ENCODE measurements around the gene C11orf97.
"Not testable (repeated sequence)": the region's sequence is repeated elsewhere in the genome, so short reads cannot be mapped to it uniquely, and the experiment has no call there.

The C11orf97 gene

GRCh38 chr11:94545264-94546161, 33.3 kb downstream of the C11orf97 start:
- TF ChIP-seq, protein P1, sequence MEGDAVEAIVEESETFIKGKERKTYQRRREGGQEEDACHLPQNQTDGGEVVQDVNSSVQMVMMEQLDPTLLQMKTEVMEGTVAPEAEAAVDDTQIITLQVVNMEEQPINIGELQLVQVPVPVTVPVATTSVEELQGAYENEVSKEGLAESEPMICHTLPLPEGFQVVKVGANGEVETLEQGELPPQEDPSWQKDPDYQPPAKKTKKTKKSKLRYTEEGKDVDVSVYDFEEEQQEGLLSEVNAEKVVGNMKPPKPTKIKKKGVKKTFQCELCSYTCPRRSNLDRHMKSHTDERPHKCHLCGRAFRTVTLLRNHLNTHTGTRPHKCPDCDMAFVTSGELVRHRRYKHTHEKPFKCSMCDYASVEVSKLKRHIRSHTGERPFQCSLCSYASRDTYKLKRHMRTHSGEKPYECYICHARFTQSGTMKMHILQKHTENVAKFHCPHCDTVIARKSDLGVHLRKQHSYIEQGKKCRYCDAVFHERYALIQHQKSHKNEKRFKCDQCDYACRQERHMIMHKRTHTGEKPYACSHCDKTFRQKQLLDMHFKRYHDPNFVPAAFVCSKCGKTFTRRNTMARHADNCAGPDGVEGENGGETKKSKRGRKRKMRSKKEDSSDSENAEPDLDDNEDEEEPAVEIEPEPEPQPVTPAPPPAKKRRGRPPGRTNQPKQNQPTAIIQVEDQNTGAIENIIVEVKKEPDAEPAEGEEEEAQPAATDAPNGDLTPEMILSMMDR (IDR thresholded peaks at IDR 0.05; ENCODE audit: low read depth, low read length) = no peak
- no peaks in the 10 kb centered on the region for H3K36me3 ChIP-seq
- no peaks in the 10 kb centered on the region for H3K27me3 ChIP-seq
- no peaks in the 10 kb centered on the region for H3K9me3 ChIP-seq
- H3K4me1 ChIP-seq = no peaks in the 10 kb centered on the region
- no peak for DNase-seq
- H3K4me3 ChIP-seq (ENCODE audit: low read depth, low read length) = no peak overlapping the region

DNA sequence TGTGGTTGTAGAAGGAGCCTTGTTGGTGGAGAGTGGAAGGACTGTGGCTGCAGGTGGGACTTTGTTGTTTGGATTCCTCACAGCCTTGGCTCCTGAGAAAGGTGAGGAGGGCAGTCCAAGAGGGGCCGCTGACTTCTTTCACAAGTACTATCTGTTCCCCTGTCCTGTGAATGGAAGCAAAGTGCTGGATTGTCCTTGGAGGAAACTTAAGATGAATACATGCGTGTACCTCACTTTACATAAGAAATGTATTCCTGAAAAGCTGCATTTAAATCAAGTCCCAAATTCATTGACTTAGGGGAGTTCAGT, 33.9 kb downstream of the C11orf97 start:
- Histone ChIP-seq H3K27me3 (no peaks in the 10 kb centered on the region), H3K4me3 (ENCODE audit: low read depth, low read length) (no peak overlapping the region), H3K4me1 (no peaks in the 10 kb centered on the region), H3K36me3 (no peaks in the 10 kb centered on the region), H3K9me3 (no peaks in the 10 kb centered on the region)
- DNase-seq = no peak
- TF ChIP-seq, protein P1 (IDR thresholded peaks at IDR 0.05; ENCODE audit: low read depth, low read length) = no peak

- TF ChIP-seq, protein P1 (IDR thresholded peaks at IDR 0.05; ENCODE audit: low read depth, low read length) = no peak
- Histone ChIP-seq H3K4me3 (ENCODE audit: low read depth, low read length) (no peak overlapping the region), H3K9me3 (no peaks in the 10 kb centered on the region), H3K36me3 (no peaks in the 10 kb centered on the region), H3K27me3 (no peaks in the 10 kb centered on the region), H3K4me1 (no peaks in the 10 kb centered on the region)
- no peak for DNase-seq
Measured at GRCh38 chr11:94546886-94547285, 34.6 kb downstream of the C11orf97 start.

- DNase-seq = no peak
- no peak overlapping the region for H3K4me3 ChIP-seq (ENCODE audit: low read depth, low read length)
- no peaks in the 10 kb centered on the region for H3K27me3 ChIP-seq
- H3K36me3 ChIP-seq = no peaks in the 10 kb centered on the region
- H3K4me1 ChIP-seq = no peaks in the 10 kb centered on the region
- TF ChIP-seq, protein P1 (IDR thresholded peaks at IDR 0.05; ENCODE audit: low read depth, low read length) = no peak
- H3K9me3 ChIP-seq = no peaks in the 10 kb centered on the region
Measured at GRCh38 chr11:94549146-94549545, 36.9 kb downstream of the C11orf97 start.

- Histone ChIP-seq H3K9me3 (no peaks in the 10 kb centered on the region), H3K4me1 (no peaks in the 10 kb centered on the region), H3K36me3 (no peaks in the 10 kb centered on the region), H3K4me3 (ENCODE audit: low read depth, low read length) (no peak overlapping the region), H3K27me3 (no peaks in the 10 kb centered on the region)
- TF ChIP-seq, protein P1 (IDR thresholded peaks at IDR 0.05; ENCODE audit: low read depth, low read length) = no peak
- DNase-seq = no peak
Measured at GRCh38 chr11:94550513-94550912, 38.3 kb downstream of the C11orf97 start.

DNA sequence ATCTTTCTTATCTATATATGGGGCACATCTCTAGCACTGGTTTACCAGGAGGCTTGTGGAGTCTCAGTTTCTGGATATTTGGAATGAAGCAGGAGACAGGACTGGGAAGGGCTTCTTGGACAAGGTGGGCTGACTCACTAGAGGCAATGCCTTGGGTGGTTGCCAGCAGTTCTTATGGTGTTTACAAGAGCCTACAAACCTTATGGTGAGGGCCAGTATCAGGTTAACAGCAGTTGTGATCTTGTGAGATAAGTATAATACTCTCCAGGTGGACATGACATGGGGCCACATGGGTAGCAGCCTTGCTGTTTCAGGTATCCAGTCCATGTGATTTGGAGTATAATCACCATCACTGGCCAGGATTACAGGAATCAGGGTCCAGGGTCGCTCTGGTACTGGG, 41.7 kb downstream of the C11orf97 start:
- TF ChIP-seq, protein P1 (IDR thresholded peaks at IDR 0.05; ENCODE audit: low read depth, low read length) = no peak
- DNase-seq = peak; percentile 24
- Histone ChIP-seq H3K4me3 (ENCODE audit: low read depth, low read length) (no peak overlapping the region), H3K4me1 (no peaks in the 10 kb centered on the region), H3K36me3 (no peaks in the 10 kb centered on the region), H3K9me3 (no peaks in the 10 kb centered on the region), H3K27me3 (no peaks in the 10 kb centered on the region)

DNA sequence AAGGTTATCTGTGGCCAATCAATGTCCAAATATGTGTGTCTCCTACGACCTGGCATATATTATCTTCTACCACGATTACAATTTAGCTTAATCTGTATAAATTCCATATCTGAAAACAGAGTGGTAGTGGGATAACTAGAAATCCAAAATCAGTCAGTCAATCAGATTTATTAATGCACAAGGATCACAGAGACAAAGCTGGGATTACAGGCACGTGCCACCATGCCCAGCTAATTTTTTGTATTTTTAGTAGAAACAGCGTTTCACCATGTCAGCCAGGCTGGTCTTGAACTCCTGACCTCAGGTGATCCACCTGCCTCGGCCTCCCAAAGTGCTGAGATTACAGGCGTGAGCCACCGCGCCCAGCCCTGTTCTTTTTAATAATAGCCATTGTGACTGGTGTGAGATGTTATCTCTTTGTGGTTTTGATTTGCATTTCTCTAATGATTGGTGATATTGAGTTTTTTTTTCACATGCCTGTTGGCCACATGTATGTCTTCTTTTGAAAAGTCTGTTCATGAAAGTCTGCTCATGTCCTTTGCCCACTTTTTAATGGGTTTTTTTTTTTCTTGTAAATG, 43.6 kb downstream of the C11orf97 start:
- H3K36me3 ChIP-seq; H3K27me3 ChIP-seq; H3K9me3 ChIP-seq; DNase-seq; H3K4me3 ChIP-seq (ENCODE audit: low read depth, low read length); H3K4me1 ChIP-seq: not testable (repeated sequence)

All from BE2C (cell line).